ENCODE measurements around the gene TNS4. TPM values are rescaled to one million over a fixed set of nuclear protein-coding genes. Genes with fewer than 3 reads are reported as not detected.

Gene TNS4
- total and polyA plus RNA-seq, 9 of the 15 experiments (the other 6 are each of a cell fraction or from before 2014, with no cell fraction given): 0.04 to 0.73 (median 0.24) TPM; not detected in 1

- H3K9ac ChIP-seq (ENCODE audit: insufficient read depth in 1 of 2, low read depth in 2 of 2, low read length in 2 of 2): no peak overlapping the region
- H3K4me3 ChIP-seq: no peak overlapping the region
- no peak for TF ChIP-seq SMARCE1 (IDR thresholded peaks at IDR 0.05)
- no peak for TF ChIP-seq ELF1 (tag; IDR thresholded peaks at IDR 0.05)
- no peak for TF ChIP-seq ZNF143 (CRISPR knock-in tag; IDR thresholded peaks at IDR 0.05)
- TF ChIP-seq DACH1 (IDR thresholded peaks at IDR 0.05; ENCODE audit: partially characterized antibody): no peak
- TF ChIP-seq NCOA2 (IDR thresholded peaks at IDR 0.05; ENCODE audit: partially characterized antibody in 2 of 2): no peak
- TF ChIP-seq BMI1 (IDR thresholded peaks at IDR 0.05; ENCODE audit: low read length): no peak
- no peak for TF ChIP-seq NONO (IDR thresholded peaks at IDR 0.05; ENCODE audit: low read depth in 2 of 2, low read length in 1 of 2)
- no peak for TF ChIP-seq RBM22 (IDR thresholded peaks at IDR 0.05; ENCODE audit: low read depth, low read length, poor library complexity, severe bottlenecking)
- TF ChIP-seq CREB1 (IDR thresholded peaks at IDR 0.05): no peak
- no peak for TF ChIP-seq CREB1 (CRISPR knock-in tag; IDR thresholded peaks at IDR 0.05)
- TF ChIP-seq ZNF57 (CRISPR knock-in tag; IDR thresholded peaks at IDR 0.05): no peak
- TF ChIP-seq ZFPM2 (CRISPR knock-in tag; IDR thresholded peaks at IDR 0.05): no peak
- no peak for TF ChIP-seq ZKSCAN8 (CRISPR knock-in tag; IDR thresholded peaks at IDR 0.05)
- TF ChIP-seq, protein P1, sequence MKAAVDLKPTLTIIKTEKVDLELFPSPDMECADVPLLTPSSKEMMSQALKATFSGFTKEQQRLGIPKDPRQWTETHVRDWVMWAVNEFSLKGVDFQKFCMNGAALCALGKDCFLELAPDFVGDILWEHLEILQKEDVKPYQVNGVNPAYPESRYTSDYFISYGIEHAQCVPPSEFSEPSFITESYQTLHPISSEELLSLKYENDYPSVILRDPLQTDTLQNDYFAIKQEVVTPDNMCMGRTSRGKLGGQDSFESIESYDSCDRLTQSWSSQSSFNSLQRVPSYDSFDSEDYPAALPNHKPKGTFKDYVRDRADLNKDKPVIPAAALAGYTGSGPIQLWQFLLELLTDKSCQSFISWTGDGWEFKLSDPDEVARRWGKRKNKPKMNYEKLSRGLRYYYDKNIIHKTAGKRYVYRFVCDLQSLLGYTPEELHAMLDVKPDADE (conservative IDR thresholded peaks at IDR 0.05; ENCODE audit: control insufficient read depth, low read depth, low read length): no peak
- no peak for TF ChIP-seq ARHGAP35 (IDR thresholded peaks at IDR 0.05; ENCODE audit: partially characterized antibody)
- TF ChIP-seq PTBP1 (IDR thresholded peaks at IDR 0.05; ENCODE audit: low read depth, low read length): no peak
- no peak for TF ChIP-seq GTF2E2 (tag; IDR thresholded peaks at IDR 0.05)
- H3K4me2 ChIP-seq (ENCODE audit: insufficient read depth, low read length): no peak overlapping the region
- H3K9me1 ChIP-seq (ENCODE audit: control insufficient read depth, insufficient read depth, low read length): no peaks in the 10 kb centered on the region
- DNase-seq (ENCODE audit: extremely low read depth in 1 of 4, low spot score in 3 of 4) (no peak), FAIRE-seq (no peak), ATAC-seq (no peak)
- no peaks in the 10 kb centered on the region for H3K36me3 ChIP-seq (ENCODE audit: control insufficient read depth, insufficient read depth, low read length)
- in situ Hi-C loops (cut with MboI): no loop called here
- H3K9me3 ChIP-seq (replicated peaks; ENCODE audit: control insufficient read depth, insufficient read depth, low read depth, low read length): no peaks in the 10 kb centered on the region
- no peak overlapping the region for H3K27ac ChIP-seq (ENCODE audit: extremely low read depth, low read depth, low read length)
- POLR2A ChIA-PET: no interaction called here
- no TSS peak for BruUV-seq (replicated peaks)
- WGBS (ENCODE audit: insufficient coverage, low coverage, missing lambda C conversion rate): 62% methylated on average over 4 of the region's 13 CpGs
- no peaks in the 10 kb centered on the region for H4K20me1 ChIP-seq (replicated peaks; ENCODE audit: control insufficient read depth, insufficient read depth, low read length)
- no peaks in the 10 kb centered on the region for H3K27me3 ChIP-seq (ENCODE audit: control insufficient read depth in 2 of 2, insufficient read depth in 2 of 2, low read length in 2 of 2)
- CTCF ChIA-PET (ENCODE audit: low intra/inter-chr PET ratio): no interaction called here
- peaks cover 13 to 46% of the 10 kb centered on the region in 2 experiments; a peak in 4 of 5 replicates for H3K4me1 ChIP-seq (replicated peaks in 1 of 2; ENCODE audit: control insufficient read depth in 2 of 2, insufficient read depth in 2 of 2, low read length in 2 of 2)
- H2AFZ ChIP-seq (ENCODE audit: low read depth, low read length): no peak overlapping the region
- intact Hi-C loops (cut with micrococcal nuclease): loop anchor here (5.0 to 10.0 kb wide), 2 partner anchors 36 to 114 kb away; partner anchors contain the start of genes GJD3 and IGFBP4
- H3K79me2 ChIP-seq (ENCODE audit: control insufficient read depth, insufficient read depth, low read length): no peaks in the 10 kb centered on the region
These were observed 22.9 kb downstream of the TNS4 start for GRCh38 chr17:40478486-40478885.

Measured in K562 (cell line).